ENCODE measurements around the gene CAMK2D. TPM values are rescaled to one million over a fixed set of nuclear protein-coding genes. Genes with fewer than 3 reads are reported as not detected.

The CAMK2D gene
- polyA plus RNA-seq, 6 donors from 2014 or later, result 75.5 to 84.9 (median 81.8) TPM

- Mint-ChIP-seq H3K27me3 (no peaks in the 10 kb centered on the region), H3K27ac (peak overlapping the region; percentile 20 to 67 (median 51)), H3K9me3 (peaks cover 0 to 4% (median 0%) of the 10 kb centered on the region in 7 donors), H3K4me3 (peak overlapping the region in 6 of 8 donors; percentile 31 to 69 (median 52)), H3K36me3 (peaks cover 0 to 9% of the 10 kb centered on the region in 2 donors), H3K4me1 (peaks cover 25 to 42% (median 38%) of the 10 kb centered on the region in 3 donors)
- DNase-seq, result no peak
- ATAC-seq (ENCODE audit: low read depth in 2 of 2), result no peak
Observed at GRCh38 chr4:113555868-113556267, 205.7 kb downstream of the CAMK2D start.

- DNase-seq (no peak), ATAC-seq (ENCODE audit: low read depth in 2 of 2) (no peak)
- Mint-ChIP-seq H3K27me3 (no peaks in the 10 kb centered on the region), H3K36me3 (peaks cover 0 to 10% of the 10 kb centered on the region in 2 donors), H3K4me1 (peaks cover 26 to 50% (median 38%) of the 10 kb centered on the region in 3 donors), H3K9me3 (peaks cover 0 to 4% (median 0%) of the 10 kb centered on the region in 7 donors), H3K4me3 (no peak overlapping the region), H3K27ac (peak overlapping the region in 1 of 6 donors; percentile 41)
Observed at GRCh38 chr4:113553082-113553481, 208.5 kb downstream of the CAMK2D start.

GRCh38 chr4:113550510-113550909, 211.0 kb downstream of the CAMK2D start:
- Mint-ChIP-seq H3K36me3 (peaks cover 0 to 10% of the 10 kb centered on the region in 2 donors), H3K4me3 (no peak overlapping the region), H3K27me3 (no peaks in the 10 kb centered on the region), H3K9me3 (no peaks in the 10 kb centered on the region), H3K4me1 (peaks cover 14 to 35% (median 24%) of the 10 kb centered on the region in 3 donors), H3K27ac (peak overlapping the region in 4 of 6 donors; percentile 21 to 63 (median 49))
- DNase-seq (no peak), ATAC-seq (ENCODE audit: low read depth in 2 of 2) (no peak)

- Mint-ChIP-seq H3K4me3 (no peak overlapping the region), H3K9me3 (no peaks in the 10 kb centered on the region), H3K27ac (peak overlapping the region; percentile 17 to 82 (median 76)), H3K27me3 (no peaks in the 10 kb centered on the region), H3K36me3 (peaks cover 0 to 20% of the 10 kb centered on the region in 2 donors), H3K4me1 (peaks cover 14 to 34% (median 18%) of the 10 kb centered on the region in 3 donors)
- ATAC-seq (ENCODE audit: low read depth in 2 of 2) (no peak), DNase-seq (no peak)
Observed at GRCh38 chr4:113548303-113548702, 213.2 kb downstream of the CAMK2D start.

GRCh38 chr4:113547487-113548042, 214.0 kb downstream of the CAMK2D start:
- Mint-ChIP-seq H3K4me1 (peaks cover 18 to 29% (median 23%) of the 10 kb centered on the region in 3 donors), H3K36me3 (peaks cover 5 to 26% of the 10 kb centered on the region in 2 donors), H3K4me3 (peak overlapping the region in 3 of 8 donors; percentile 0 to 51 (median 9)), H3K27ac (peak overlapping the region in 5 of 6 donors; percentile 17 to 82 (median 74)), H3K27me3 (no peaks in the 10 kb centered on the region), H3K9me3 (no peaks in the 10 kb centered on the region)
- DNase-seq (peak; percentile 85), ATAC-seq (ENCODE audit: low read depth in 2 of 2) (peak; percentile 99)

GRCh38 chr4:113541933-113542332, 219.6 kb downstream of the CAMK2D start:
- H3K27me3 Mint-ChIP-seq, result no peaks in the 10 kb centered on the region
- H3K4me3 Mint-ChIP-seq, result no peak overlapping the region
- peaks cover 8 to 30% of the 10 kb centered on the region in 2 donors for H3K36me3 Mint-ChIP-seq

GRCh38 chr4:113540859-113541258, 220.7 kb downstream of the CAMK2D start:
- H3K9me3 Mint-ChIP-seq, result no peaks in the 10 kb centered on the region
- ATAC-seq (ENCODE audit: low read depth in 2 of 2), result no peak
- H3K4me1 Mint-ChIP-seq, result peaks cover 9 to 13% (median 10%) of the 10 kb centered on the region in 3 donors
- peaks cover 16 to 34% of the 10 kb centered on the region in 2 donors for H3K36me3 Mint-ChIP-seq
- no peak overlapping the region for H3K4me3 Mint-ChIP-seq
- no peak overlapping the region for H3K27ac Mint-ChIP-seq
- no peaks in the 10 kb centered on the region for H3K27me3 Mint-ChIP-seq
- DNase-seq, result no peak

More at GRCh38 chr4:113541933-113542332, 219.6 kb downstream of the CAMK2D start:
- ATAC-seq (ENCODE audit: low read depth in 2 of 2) (no peak), DNase-seq (no peak)
- Mint-ChIP-seq H3K4me1 (peaks cover 7 to 9% (median 9%) of the 10 kb centered on the region in 3 donors), H3K27ac (peak overlapping the region in 1 of 6 donors; percentile 29), H3K9me3 (no peaks in the 10 kb centered on the region)

GRCh38 chr4:113539408-113539807, 222.1 kb downstream of the CAMK2D start:
- no peaks in the 10 kb centered on the region for H3K9me3 Mint-ChIP-seq
- peak overlapping the region in 1 of 6 donors; percentile 22 for H3K27ac Mint-ChIP-seq
- H3K27me3 Mint-ChIP-seq, result no peaks in the 10 kb centered on the region
- H3K4me3 Mint-ChIP-seq, result no peak overlapping the region
- no peak for DNase-seq
- H3K4me1 Mint-ChIP-seq, result peaks cover 11 to 20% (median 19%) of the 10 kb centered on the region in 3 donors
- H3K36me3 Mint-ChIP-seq, result peaks cover 22 to 29% of the 10 kb centered on the region in 2 donors
- no peak for ATAC-seq (ENCODE audit: low read depth in 2 of 2)

GRCh38 chr4:113537628-113538027, 223.9 kb downstream of the CAMK2D start:
- ATAC-seq (ENCODE audit: low read depth in 2 of 2) (no peak), DNase-seq (no peak)
- no peak overlapping the region for H3K4me3 Mint-ChIP-seq
- no peaks in the 10 kb centered on the region for H3K27me3 Mint-ChIP-seq
- H3K9me3 Mint-ChIP-seq, result no peaks in the 10 kb centered on the region
- H3K4me1 Mint-ChIP-seq, result peaks cover 11 to 20% (median 18%) of the 10 kb centered on the region in 3 donors
- peak overlapping the region in 2 of 6 donors; percentile 29 to 64 for H3K27ac Mint-ChIP-seq
- H3K36me3 Mint-ChIP-seq, result peaks cover 17 to 22% of the 10 kb centered on the region in 2 donors

GRCh38 chr4:113537203-113537602, 224.3 kb downstream of the CAMK2D start:
- ATAC-seq (ENCODE audit: low read depth in 2 of 2) (no peak), DNase-seq (no peak)
- Mint-ChIP-seq H3K4me3 (no peak overlapping the region), H3K27me3 (no peaks in the 10 kb centered on the region), H3K27ac (peak overlapping the region in 2 of 6 donors; percentile 29 to 64), H3K36me3 (peaks cover 14 to 20% of the 10 kb centered on the region in 2 donors), H3K9me3 (no peaks in the 10 kb centered on the region), H3K4me1 (peaks cover 11 to 20% (median 19%) of the 10 kb centered on the region in 3 donors)

- ATAC-seq (ENCODE audit: low read depth in 2 of 2), result no peak
- Mint-ChIP-seq H3K9me3 (no peaks in the 10 kb centered on the region), H3K27ac (peak overlapping the region in 2 of 6 donors; percentile 5 to 7), H3K4me3 (no peak overlapping the region), H3K36me3 (peaks cover 14 to 18% of the 10 kb centered on the region in 2 donors), H3K4me1 (peaks cover 8 to 20% (median 16%) of the 10 kb centered on the region in 3 donors), H3K27me3 (no peaks in the 10 kb centered on the region)
- DNase-seq, result no peak
Observed at GRCh38 chr4:113534711-113535110, 226.8 kb downstream of the CAMK2D start.

GRCh38 chr4:113531572-113531971, 230.0 kb downstream of the CAMK2D start:
- Mint-ChIP-seq H3K9me3 (no peaks in the 10 kb centered on the region), H3K4me1 (peaks cover 4 to 20% (median 16%) of the 10 kb centered on the region in 3 donors), H3K36me3 (peaks cover 12 to 21% of the 10 kb centered on the region in 2 donors), H3K27me3 (no peaks in the 10 kb centered on the region), H3K27ac (no peak overlapping the region), H3K4me3 (no peak overlapping the region)
- ATAC-seq (ENCODE audit: low read depth in 2 of 2) (no peak), DNase-seq (no peak)

GRCh38 chr4:113528395-113528794, 233.1 kb downstream of the CAMK2D start:
- Mint-ChIP-seq H3K27me3 (no peaks in the 10 kb centered on the region), H3K36me3 (peaks cover 21% of the 10 kb centered on the region in 2 donors), H3K4me3 (no peak overlapping the region), H3K4me1 (peaks cover 11 to 18% (median 14%) of the 10 kb centered on the region in 3 donors), H3K9me3 (no peaks in the 10 kb centered on the region), H3K27ac (peak overlapping the region in 2 of 6 donors; percentile 37 to 40)
- ATAC-seq (ENCODE audit: low read depth in 2 of 2) (no peak), DNase-seq (no peak)

- Mint-ChIP-seq H3K4me3 (no peak overlapping the region), H3K4me1 (peaks cover 8 to 18% (median 11%) of the 10 kb centered on the region in 3 donors), H3K27ac (no peak overlapping the region), H3K9me3 (no peaks in the 10 kb centered on the region), H3K27me3 (no peaks in the 10 kb centered on the region), H3K36me3 (peaks cover 21 to 36% of the 10 kb centered on the region in 2 donors)
- no peak for ATAC-seq (ENCODE audit: low read depth in 2 of 2)
- no peak for DNase-seq
Observed at GRCh38 chr4:113525521-113525920, 236.0 kb downstream of the CAMK2D start.
